AG09319 (cell line): Measurements from ENCODE around the gene NRG3.

Experiments used
- DNase-seq: peaks from one replicate; pipeline ENCODE4 v3.0.0-alpha.2; 2010; ENCODE audit warnings: low read depth; ENCODE audit errors: extremely low read depth
- TF ChIP-seq, protein P1 (sequence below): IDR thresholded peaks from 2 replicates; pipeline ENCODE4 v1.5.1; 2011; ENCODE audit warnings: low read depth, mild to moderate bottlenecking, inconsistent platforms, low read length, moderate library complexity

NRG3 gene

DNA sequence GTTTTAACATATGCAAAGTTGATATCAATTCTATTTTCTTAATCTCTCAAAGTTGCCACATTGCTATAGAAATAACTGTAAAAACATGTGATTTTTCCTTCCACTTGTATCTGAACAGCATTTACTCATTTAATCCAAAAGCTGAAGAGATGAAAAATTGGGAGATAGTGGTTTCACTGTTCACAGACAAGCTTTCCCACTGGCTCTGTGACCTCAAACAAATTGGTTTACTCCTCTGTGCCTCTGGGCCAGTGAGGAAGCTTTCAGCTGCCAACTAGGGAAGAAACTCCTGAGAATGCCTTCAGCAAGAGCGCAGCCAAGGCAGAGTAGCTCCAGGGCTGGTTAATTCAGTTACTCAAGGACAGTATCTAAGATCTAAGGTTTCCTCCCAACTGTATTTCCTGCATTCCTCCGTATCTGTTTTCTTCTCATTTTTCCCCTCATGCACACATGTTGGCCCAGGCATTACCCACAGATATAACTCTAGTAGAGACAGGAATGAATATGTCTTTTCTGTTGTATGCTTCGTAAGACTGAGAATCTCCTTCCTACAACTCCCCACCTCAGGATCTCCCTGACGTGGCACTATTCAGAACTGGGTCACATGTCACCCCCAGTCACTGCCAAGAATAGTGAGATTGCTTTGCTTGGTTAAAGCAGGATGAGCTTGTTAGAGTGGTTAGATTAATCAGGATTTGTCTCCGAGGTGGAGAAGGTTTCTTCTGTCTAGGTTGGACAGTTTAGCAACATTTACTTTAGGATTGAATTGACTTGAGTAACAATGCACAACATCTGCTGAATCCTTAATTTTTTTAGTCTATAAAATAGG is 315.7 kb downstream of the NRG3 start:
- no peak for DNase-seq
- TF ChIP-seq, protein P1, sequence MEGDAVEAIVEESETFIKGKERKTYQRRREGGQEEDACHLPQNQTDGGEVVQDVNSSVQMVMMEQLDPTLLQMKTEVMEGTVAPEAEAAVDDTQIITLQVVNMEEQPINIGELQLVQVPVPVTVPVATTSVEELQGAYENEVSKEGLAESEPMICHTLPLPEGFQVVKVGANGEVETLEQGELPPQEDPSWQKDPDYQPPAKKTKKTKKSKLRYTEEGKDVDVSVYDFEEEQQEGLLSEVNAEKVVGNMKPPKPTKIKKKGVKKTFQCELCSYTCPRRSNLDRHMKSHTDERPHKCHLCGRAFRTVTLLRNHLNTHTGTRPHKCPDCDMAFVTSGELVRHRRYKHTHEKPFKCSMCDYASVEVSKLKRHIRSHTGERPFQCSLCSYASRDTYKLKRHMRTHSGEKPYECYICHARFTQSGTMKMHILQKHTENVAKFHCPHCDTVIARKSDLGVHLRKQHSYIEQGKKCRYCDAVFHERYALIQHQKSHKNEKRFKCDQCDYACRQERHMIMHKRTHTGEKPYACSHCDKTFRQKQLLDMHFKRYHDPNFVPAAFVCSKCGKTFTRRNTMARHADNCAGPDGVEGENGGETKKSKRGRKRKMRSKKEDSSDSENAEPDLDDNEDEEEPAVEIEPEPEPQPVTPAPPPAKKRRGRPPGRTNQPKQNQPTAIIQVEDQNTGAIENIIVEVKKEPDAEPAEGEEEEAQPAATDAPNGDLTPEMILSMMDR, result no peak

DNA sequence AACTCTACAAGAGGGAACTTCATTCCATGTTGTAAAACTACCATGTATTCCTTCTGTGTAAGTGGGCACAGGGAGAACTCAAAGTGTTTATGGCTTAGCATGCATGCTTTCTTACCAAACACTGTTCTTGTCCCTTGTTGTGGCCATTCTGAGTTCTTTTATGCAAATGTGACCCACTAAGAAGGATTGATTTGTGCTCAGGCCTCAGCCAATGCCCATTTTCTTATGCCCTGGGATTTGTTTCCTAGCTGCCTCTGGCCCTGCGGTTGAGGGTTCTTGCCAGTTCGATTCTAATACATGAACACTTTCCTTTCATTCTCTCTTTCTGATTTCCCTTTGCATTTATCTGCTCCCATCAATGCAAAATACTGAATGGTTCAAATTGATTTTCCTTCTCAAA is 316.7 kb downstream of the NRG3 start:
- TF ChIP-seq, protein P1, result no peak
- no peak for DNase-seq

DNA sequence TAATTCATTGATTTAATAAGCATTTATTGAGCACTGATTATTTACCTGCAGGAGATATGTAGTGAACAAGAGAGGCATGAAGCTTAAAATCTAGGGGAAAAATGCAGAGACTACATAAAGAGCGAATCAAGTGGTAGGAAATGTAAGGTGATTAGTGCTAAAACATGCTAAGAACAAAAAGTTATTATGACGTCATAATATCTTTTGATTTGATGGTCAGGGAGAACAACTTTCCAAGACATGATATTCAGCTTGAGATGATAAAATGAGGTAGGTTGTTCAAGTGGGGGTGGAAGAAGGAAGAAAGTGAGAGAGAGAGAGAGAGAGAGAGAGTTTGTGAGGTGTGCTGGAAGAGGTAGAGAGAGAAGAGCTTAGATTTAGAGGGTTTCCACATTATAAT is 317.7 kb downstream of the NRG3 start:
- no peak for DNase-seq
- TF ChIP-seq, protein P1, result no peak

DNA sequence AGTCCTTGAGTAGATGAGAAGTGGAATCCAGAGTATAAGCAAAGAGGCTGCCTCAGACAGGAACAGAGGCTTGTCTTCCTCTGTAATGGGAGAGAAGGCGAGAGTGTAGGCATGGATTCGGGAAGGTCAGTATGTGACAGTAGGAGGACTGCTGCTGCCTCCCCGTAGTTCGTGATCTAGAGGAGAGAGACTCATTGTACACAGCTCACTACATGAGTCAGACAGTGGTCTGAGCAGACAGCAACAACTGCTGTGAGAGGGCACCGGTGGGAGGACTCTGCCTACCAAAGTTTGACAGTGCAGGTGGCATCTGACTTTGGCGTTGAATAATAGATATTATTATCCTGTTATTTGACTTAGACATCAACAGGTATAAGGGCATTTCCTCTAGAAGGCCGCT is 319.4 kb downstream of the NRG3 start:
- TF ChIP-seq, protein P1, result no peak
- DNase-seq, result no peak

DNA sequence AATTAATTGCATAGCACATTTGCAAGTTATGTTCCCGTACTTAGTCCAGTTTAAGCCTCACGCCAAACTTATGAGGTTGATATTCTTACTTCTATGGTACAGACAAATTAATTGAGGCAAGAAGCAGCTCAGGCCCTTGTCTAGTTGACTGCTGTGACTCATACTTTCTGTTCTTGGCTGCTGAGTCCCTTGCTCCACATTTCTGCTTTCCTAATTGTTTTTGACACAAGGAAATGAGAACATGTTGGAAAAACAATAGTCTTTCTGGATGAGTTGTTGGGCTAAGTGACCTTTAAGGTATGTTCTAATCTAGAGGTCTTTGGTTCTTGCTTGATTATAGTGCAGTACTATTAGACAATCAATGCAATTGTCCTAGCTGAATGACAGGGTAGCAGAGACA is 331.8 kb downstream of the NRG3 start:
- TF ChIP-seq, protein P1, result no peak
- no peak for DNase-seq

DNA sequence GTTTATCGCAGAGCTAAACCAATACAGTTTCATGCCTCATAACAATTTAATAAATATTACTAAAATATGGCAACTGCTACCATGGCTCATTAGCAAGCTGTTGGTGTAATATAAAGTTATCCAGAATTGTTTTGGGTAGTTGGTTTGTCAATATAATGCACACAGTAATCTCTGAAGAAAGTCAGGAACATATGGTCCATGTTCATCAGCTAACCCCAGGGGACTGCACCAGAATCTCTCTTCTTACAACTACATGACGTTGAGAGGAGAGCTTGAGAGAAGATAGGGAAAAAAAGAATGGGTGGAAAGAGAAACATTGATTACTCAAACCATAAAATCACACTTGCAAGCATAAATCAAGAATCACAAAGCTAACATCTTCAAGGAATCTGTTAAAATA is 333.7 kb downstream of the NRG3 start:
- TF ChIP-seq, protein P1, result no peak
- DNase-seq, result no peak

DNA sequence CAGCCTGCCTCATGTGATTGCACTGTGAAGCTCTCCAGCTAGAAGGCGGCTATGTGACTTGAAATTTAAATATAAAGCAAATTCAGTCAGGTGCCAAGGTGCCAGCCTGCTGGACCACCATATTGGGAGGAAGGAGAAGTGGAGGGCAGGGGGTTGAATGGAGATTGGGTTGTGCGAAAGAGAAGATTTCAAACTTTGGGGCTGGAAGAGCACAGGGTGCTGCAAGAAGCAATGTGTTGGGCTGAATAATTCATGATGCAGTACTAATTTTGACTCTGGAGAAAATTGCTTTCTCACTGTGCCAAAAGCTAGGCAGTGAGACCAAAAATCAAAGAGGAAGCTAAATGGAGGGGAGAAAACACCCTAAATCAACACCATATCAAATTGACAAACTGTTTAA is 335.3 kb downstream of the NRG3 start:
- DNase-seq, result no peak
- TF ChIP-seq, protein P1, result no peak
